Smooth muscle cell (in vitro differentiated cells): ENCODE results near the gene ANKRD27. TPM values are rescaled to one million over a fixed set of nuclear protein-coding genes. Genes with fewer than 3 reads are reported as not detected.
"Not testable (repeated sequence)": the region's sequence is repeated elsewhere in the genome, so short reads cannot be mapped to it uniquely, and the experiment has no call there.

Source experiments
- DNase-seq: peaks from one replicate; lab custom pipeline; 2025; ENCODE audit not compliant: unreplicated experiment; lab: John Stamatoyannopoulos, UW
- H2AFZ ChIP-seq: fragments of 200-600 bp; sonication (generic); 2 replicates; pipeline ENCODE4 v1.6.0; 2016; ENCODE audit warnings: antibody characterized with exemption, low read depth, mild to moderate bottlenecking
- H3F3A ChIP-seq: fragments of 200-600 bp; sonication (generic); 2 replicates; pipeline ENCODE4 v1.6.0; 2017; ENCODE audit warnings: antibody characterized with exemption, low read depth
- H3K27ac ChIP-seq: fragments of 200-600 bp; sonication (generic); 2 replicates; pipeline ENCODE4 v1.5.1; 2016; ENCODE audit warnings: low read depth, mild to moderate bottlenecking
- H3K27me3 ChIP-seq: fragments of 200-600 bp; sonication (generic); 2 replicates; pipeline ENCODE4 v1.6.1; 2016; ENCODE audit warnings: low read depth, mild to moderate bottlenecking
- H3K36me3 ChIP-seq: fragments of 200-600 bp; sonication (generic); 2 replicates; pipeline ENCODE4 v1.5.1; 2016; ENCODE audit warnings: low read depth
- H3K4me1 ChIP-seq: fragments of 200-600 bp; sonication (generic); 2 replicates; pipeline ENCODE4 v1.5.1; 2016; ENCODE audit warnings: low read depth
- H3K4me2 ChIP-seq: fragments of 200-600 bp; sonication (generic); 2 replicates; pipeline ENCODE4 v1.6.0; 2016; ENCODE audit warnings: mild to moderate bottlenecking
- H3K4me3 ChIP-seq: fragments of 200-600 bp; sonication (generic); 2 replicates; pipeline ENCODE4 v1.5.1; 2016; ENCODE audit warnings: mild to moderate bottlenecking
- H3K79me2 ChIP-seq: fragments of 200-600 bp; sonication (generic); 2 replicates; pipeline ENCODE4 v1.6.0; 2016; ENCODE audit warnings: low read depth, mild to moderate bottlenecking
- H3K9ac ChIP-seq: fragments of 200-600 bp; sonication (generic); 2 replicates; pipeline ENCODE4 v1.6.0; 2016; ENCODE audit warnings: low read depth
- H3K9me3 ChIP-seq: fragments of 200-600 bp; sonication (generic); replicated peaks from 2 replicates; pipeline ENCODE4 v1.5.1; 2016; ENCODE audit warnings: low read depth
- H4K20me1 ChIP-seq: fragments of 200-600 bp; sonication (generic); 2 replicates; pipeline ENCODE4 v1.6.0; 2016; ENCODE audit warnings: low read depth
- CTCF ChIP-seq: fragments of 200-600 bp; sonication (generic); IDR thresholded peaks from 2 replicates; pipeline ENCODE4 v1.5.1; 2017; ENCODE audit warnings: borderline replicate concordance, mild to moderate bottlenecking, antibody characterized with exemption; ENCODE audit not compliant: insufficient read depth, poor library complexity, severe bottlenecking
- WGBS: methylation state at CpG from one replicate; pipeline ENCODE4 v1.1.7; 2016; ENCODE audit warnings: low lambda C conversion rate; 5-methylcytosine and 5-hydroxymethylcytosine counted together
- polyA plus RNA-seq: library from polyadenylated mRNA; unstranded; fragments of >200 nt; fragmentation: Nextera tagmentation; extraction: Ambion mirVana; gene quantifications from 2 replicates; pipeline ENCODE4 v1.2.1, GENCODE V29; 2016
- total RNA-seq: library from RNA; depleted of rRNA; stranded (reverse); fragments of >200 nt; gene quantifications from 2 replicates; pipeline ENCODE4 v1.2.3, GENCODE V29; 2014

The ANKRD27 gene
- total and polyA plus RNA-seq, 2 experiments from 2014 or later = 7.7 to 19.7 TPM

DNA sequence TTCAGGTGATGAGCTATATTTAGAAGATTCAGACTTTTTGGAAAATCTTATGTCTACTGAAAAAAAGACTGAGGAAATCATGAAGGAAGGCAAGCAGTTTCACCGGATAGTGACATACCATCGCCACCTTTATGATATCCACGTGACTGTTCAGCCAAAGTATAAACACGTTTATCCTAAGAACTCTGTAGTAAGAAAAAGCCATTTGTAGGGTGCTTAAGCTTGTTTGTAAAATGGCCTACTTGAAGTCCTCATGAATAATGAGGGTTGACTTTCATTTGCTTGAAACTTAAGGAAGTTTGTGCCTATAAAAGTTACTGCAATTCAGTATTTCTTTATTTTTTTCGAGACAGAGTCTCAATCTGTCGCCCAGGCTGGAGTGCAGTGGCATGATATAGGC lies 36.8 kb upstream of the ANKRD27 start:
- WGBS = 97% methylated on average over 6 of the region's 6 CpGs
- Histone ChIP-seq H2AFZ (no peak overlapping the region), H4K20me1 (peaks cover 6% of the 10 kb centered on the region), H3K9ac (no peak overlapping the region), H3K27ac (no peak overlapping the region), H3K4me2 (no peak overlapping the region), H3K27me3 (no peaks in the 10 kb centered on the region), H3K4me3 (no peak overlapping the region), H3K36me3 (peaks cover 5% of the 10 kb centered on the region), H3F3A (no peaks in the 10 kb centered on the region), H3K79me2 (peaks cover 2% of the 10 kb centered on the region), H3K4me1 (no peaks in the 10 kb centered on the region), H3K9me3 (no peaks in the 10 kb centered on the region)
- no peak for TF ChIP-seq CTCF
- no peak for DNase-seq

DNA sequence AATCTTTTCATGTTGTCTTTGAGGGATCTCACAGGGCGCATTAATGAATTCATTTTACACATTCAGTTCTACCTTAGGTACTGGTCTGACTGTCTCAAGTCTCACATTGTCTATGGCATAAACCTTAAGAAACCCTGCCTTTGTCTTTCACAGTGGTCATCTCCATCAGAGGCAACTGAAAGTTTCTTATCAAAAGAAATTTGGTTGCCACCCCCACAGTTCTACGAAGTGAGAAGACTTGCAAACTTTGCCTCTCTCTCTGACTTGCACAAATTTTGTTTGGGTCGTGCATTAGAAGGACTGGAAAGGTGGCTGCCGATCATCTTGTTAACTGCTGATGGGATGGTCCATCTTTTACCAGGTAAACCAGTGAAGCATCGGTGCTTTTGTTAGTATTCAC lies 34.1 kb upstream of the ANKRD27 start:
- H3K4me3 ChIP-seq = no peak overlapping the region
- peaks cover 6% of the 10 kb centered on the region for H4K20me1 ChIP-seq
- H3K9ac ChIP-seq = no peak overlapping the region
- peaks cover 5% of the 10 kb centered on the region for H3K9me3 ChIP-seq
- H3F3A ChIP-seq = no peaks in the 10 kb centered on the region
- H3K4me1 ChIP-seq = no peaks in the 10 kb centered on the region
- DNase-seq = no peak
- H3K27me3 ChIP-seq = no peaks in the 10 kb centered on the region
- H3K36me3 ChIP-seq = no peaks in the 10 kb centered on the region
- peaks cover 18% of the 10 kb centered on the region for H3K79me2 ChIP-seq
- TF ChIP-seq CTCF = no peak
- 94% methylated on average over 5 of the region's 5 CpGs for WGBS
- H3K27ac ChIP-seq = no peak overlapping the region
- H3K4me2 ChIP-seq = no peak overlapping the region
- H2AFZ ChIP-seq = no peak overlapping the region

DNA sequence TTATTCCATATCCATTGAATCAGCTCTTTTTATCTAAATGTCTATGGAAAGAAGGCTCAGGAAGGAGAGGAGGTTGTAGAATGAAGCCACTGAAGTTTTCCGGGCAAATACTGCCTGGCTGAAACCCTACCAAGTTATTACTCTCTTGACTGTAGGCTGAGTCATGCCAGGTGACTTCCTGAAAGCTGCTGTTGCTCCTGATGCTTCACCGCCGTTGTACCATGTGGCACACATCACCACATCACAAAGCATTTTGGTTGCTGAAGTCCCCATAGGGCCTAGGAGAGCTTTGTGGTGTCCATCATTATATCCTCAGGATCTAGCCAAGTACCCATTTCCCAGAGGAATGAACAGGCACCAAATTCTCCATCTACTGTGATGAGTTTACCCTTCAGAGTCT lies 33.5 kb upstream of the ANKRD27 start:
- Histone ChIP-seq H3K4me3 (no peak overlapping the region), H3F3A (no peaks in the 10 kb centered on the region), H3K36me3 (no peaks in the 10 kb centered on the region), H3K4me1 (no peaks in the 10 kb centered on the region), H3K9me3 (peaks cover 9% of the 10 kb centered on the region), H3K9ac (no peak overlapping the region), H3K27ac (no peak overlapping the region), H4K20me1 (peaks cover 6% of the 10 kb centered on the region), H3K27me3 (no peaks in the 10 kb centered on the region), H2AFZ (no peak overlapping the region), H3K4me2 (no peak overlapping the region), H3K79me2 (peaks cover 23% of the 10 kb centered on the region)
- no peak for TF ChIP-seq CTCF
- WGBS = 97% methylated on average over 3 of the region's 3 CpGs
- DNase-seq = no peak

GRCh38 chr19:32704006-32704405 lies 29.0 kb upstream of the ANKRD27 start:
- not testable (repeated sequence) for H3K27ac ChIP-seq, H3K4me3 ChIP-seq, H2AFZ ChIP-seq, DNase-seq, H3K9ac ChIP-seq, H3K4me1 ChIP-seq, H3K36me3 ChIP-seq, H3K27me3 ChIP-seq, H3K4me2 ChIP-seq, H3F3A ChIP-seq, H3K9me3 ChIP-seq
- Histone ChIP-seq H4K20me1 (peaks cover 25% of the 10 kb centered on the region), H3K79me2 (peaks cover 42% of the 10 kb centered on the region)
- 97% methylated on average over 2 of the region's 2 CpGs for WGBS
